Measurements from ENCODE around the gene SLC2A11. TPM values are rescaled to one million over a fixed set of nuclear protein-coding genes. Genes with fewer than 3 reads are reported as not detected.

SLC2A11 gene
- total RNA-seq, 2 donors from 2014 or later = 15.1 to 27.0 TPM

DNA sequence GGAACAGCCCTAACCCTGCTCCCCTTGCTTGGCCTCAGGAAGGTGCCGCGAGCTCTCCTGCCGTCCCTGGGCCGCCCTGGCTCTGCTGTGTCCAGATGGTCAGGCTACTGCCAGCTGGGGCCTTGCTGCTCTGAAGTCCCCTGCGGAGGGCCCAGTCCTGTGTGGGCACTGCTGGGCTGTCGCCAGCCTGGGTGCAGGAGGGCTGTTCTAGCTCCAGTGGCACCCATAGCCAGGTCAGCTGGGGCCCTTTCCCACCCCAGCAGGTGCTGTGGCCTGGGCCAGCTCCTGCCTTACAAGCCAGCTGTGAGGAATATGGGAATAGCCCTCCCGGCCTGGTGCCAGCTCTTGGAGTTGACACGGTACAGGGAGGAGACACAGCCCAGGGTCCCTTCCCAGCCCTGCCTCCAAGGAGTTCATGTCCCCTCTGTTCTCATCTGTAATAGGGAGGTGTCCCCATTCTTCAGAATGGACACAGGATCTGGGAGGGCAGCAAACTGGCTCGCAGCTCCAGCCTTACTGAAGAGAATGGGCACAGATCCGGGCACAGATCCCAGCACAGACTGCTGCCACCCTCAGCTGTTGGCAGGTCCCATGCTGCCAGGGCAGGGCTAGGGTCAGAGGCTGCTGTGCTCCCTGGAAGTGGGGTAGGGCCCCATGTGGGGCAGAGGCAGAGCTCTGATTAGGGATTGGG, 22.7 kb upstream of the SLC2A11 start:
- WGBS = 79% methylated on average over 10 of the region's 10 CpGs
- no peak for DNase-seq (ENCODE audit: low spot score)
- Histone ChIP-seq H3K36me3 (no peaks in the 10 kb centered on the region), H3K4me1 (replicated peaks) (peaks cover 10% of the 10 kb centered on the region), H3K27me3 (replicated peaks; ENCODE audit: insufficient read depth) (no peaks in the 10 kb centered on the region), H3K4me3 (no peak overlapping the region), H3K27ac (no peak overlapping the region), H3K9me3 (no peaks in the 10 kb centered on the region)
- TF ChIP-seq POLR2A (IDR thresholded peaks at IDR 0.05) (no peak), CTCF (IDR thresholded peaks at IDR 0.05) (no peak), POLR2AphosphoS5 (IDR thresholded peaks at IDR 0.05) (no peak)
- intact Hi-C loops (cut with DNase I) = loop anchor here (10.0 kb wide), 1 partner anchor 400 kb away; no protein-coding TSS in a partner anchor

DNA sequence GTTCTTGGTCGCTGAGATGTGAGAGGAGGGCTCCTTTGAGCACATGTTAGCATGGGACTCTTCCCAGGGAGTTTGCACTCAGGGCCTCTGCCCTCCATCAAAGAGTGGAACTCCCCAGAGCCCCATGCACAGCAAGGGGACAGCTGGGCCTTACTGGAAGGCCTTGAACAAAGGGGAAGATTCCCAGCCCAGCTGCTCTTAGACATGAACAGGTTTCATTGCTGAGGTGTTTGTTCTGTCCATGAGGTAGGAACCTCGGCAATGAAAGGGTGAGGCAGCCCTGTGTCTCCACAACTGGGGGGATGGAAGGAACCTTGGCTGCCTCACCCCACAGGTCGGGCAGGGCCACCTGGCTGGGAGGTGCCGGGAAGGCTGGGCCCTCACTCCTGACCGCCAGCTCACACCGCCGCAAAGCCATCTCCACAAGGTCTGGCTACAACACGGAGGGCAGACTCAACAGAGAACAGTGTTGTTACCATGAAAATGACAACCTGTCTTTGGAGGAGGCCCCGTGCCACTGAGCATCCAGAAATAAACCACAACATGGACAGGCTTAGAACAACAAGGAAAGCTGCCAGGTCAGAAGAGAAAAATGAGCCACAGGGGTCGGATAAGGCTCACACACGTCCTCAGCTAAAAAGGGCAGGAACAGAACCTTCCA, 22.1 kb upstream of the SLC2A11 start:
- H3K27ac ChIP-seq = no peak overlapping the region
- no peaks in the 10 kb centered on the region for H3K9me3 ChIP-seq
- TF ChIP-seq POLR2A (IDR thresholded peaks at IDR 0.05) (no peak), CTCF (IDR thresholded peaks at IDR 0.05) (no peak), POLR2AphosphoS5 (IDR thresholded peaks at IDR 0.05) (no peak)
- intact Hi-C loops (cut with DNase I) = loop anchor here (10.0 kb wide), 1 partner anchor 401 kb away; no protein-coding TSS in a partner anchor
- peaks cover 10% of the 10 kb centered on the region for H3K4me1 ChIP-seq (replicated peaks)
- 66% methylated on average over 11 of the region's 11 CpGs for WGBS
- no peak overlapping the region for H3K4me3 ChIP-seq
- no peaks in the 10 kb centered on the region for H3K27me3 ChIP-seq (replicated peaks; ENCODE audit: insufficient read depth)
- no peak for DNase-seq (ENCODE audit: low spot score)
- H3K36me3 ChIP-seq = no peaks in the 10 kb centered on the region

DNA sequence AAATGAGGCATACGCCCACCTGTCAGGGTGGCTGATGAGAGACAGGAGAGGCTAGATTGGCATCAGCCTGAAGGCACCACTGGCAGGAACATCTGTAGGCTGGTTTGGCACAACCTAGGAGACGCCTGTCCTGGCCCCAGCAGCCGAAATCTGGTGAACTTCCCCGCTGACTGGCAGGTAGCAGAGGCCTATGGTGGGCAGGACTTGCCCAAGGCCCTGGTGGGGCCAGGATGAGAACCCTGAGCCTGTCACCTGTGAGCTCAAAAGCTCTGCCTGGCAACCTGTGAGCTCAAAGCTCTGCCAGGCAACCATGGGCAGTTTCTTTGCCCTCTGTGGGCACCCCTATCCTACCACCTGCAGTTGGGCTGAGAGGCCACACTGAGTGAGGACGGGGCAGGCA, 21.4 kb upstream of the SLC2A11 start:
- H3K4me3 ChIP-seq = no peak overlapping the region
- WGBS = 90% methylated on average over 3 of the region's 5 CpGs
- H3K27me3 ChIP-seq (replicated peaks; ENCODE audit: insufficient read depth) = no peaks in the 10 kb centered on the region
- no peaks in the 10 kb centered on the region for H3K36me3 ChIP-seq
- DNase-seq (ENCODE audit: low spot score) = no peak
- TF ChIP-seq POLR2AphosphoS5 (IDR thresholded peaks at IDR 0.05) (no peak), CTCF (IDR thresholded peaks at IDR 0.05) (no peak), POLR2A (IDR thresholded peaks at IDR 0.05) (no peak)
- H3K27ac ChIP-seq = no peak overlapping the region
- peaks cover 10% of the 10 kb centered on the region for H3K4me1 ChIP-seq (replicated peaks)
- H3K9me3 ChIP-seq = no peaks in the 10 kb centered on the region
- intact Hi-C loops (cut with DNase I) = loop anchor here (10.0 kb wide), 1 partner anchor 401 kb away; no protein-coding TSS in a partner anchor

GRCh38 chr22:23836692-23837495, 20.8 kb upstream of the SLC2A11 start:
- no peak for TF ChIP-seq CTCF (IDR thresholded peaks at IDR 0.05)
- no peak for TF ChIP-seq POLR2AphosphoS5 (IDR thresholded peaks at IDR 0.05)
- TF ChIP-seq POLR2A (IDR thresholded peaks at IDR 0.05) = no peak
- 75% methylated on average over 9 of the region's 12 CpGs for WGBS
- Histone ChIP-seq H3K36me3 (no peaks in the 10 kb centered on the region), H3K27ac (no peak overlapping the region), H3K9me3 (no peaks in the 10 kb centered on the region), H3K27me3 (replicated peaks; ENCODE audit: insufficient read depth) (no peaks in the 10 kb centered on the region), H3K4me3 (no peak overlapping the region), H3K4me1 (replicated peaks) (peaks cover 10% of the 10 kb centered on the region)
- DNase-seq (ENCODE audit: low spot score) = no peak
- intact Hi-C loops (cut with DNase I) = loop anchor here (10.0 kb wide), 1 partner anchor 402 kb away; no protein-coding TSS in a partner anchor

All from prostate gland (tissue), 2 donors.